HL-60 (cell line): ENCODE measurements around the gene KCNJ15.

Experiments used
- DNase-seq, 2 experiments: peaks; one replicate each; pipeline ENCODE4 v3.0.0-alpha.2; 2010 to 2020; ENCODE audit warnings: low read depth in 1 of 2, low spot score in 1 of 2
- H3K27ac ChIP-seq: fragments of 250-450 bp; sonication (Bioruptor Pico); replicated peaks from 2 replicates; pipeline ENCODE4 v1.5.1; 2020; ENCODE audit warnings: mild to moderate bottlenecking, moderate library complexity
- H3K27me3 ChIP-seq: fragments of 250-450 bp; sonication (Bioruptor Pico); 2 replicates; pipeline ENCODE4 v1.5.1; 2021; ENCODE audit warnings: mild to moderate bottlenecking, moderate library complexity; ENCODE audit not compliant: insufficient read depth, poor library complexity, severe bottlenecking
- H3K4me3 ChIP-seq: replicated peaks from 2 replicates; pipeline ENCODE4 v1.5.1; 2011; ENCODE audit warnings: mild to moderate bottlenecking, control low read depth, low read length; ENCODE audit not compliant: insufficient read depth
- GABPA ChIP-seq: IDR thresholded peaks from 2 replicates; pipeline ENCODE4 v1.6.1; 2012; ENCODE audit warnings: low read depth
- POLR2AphosphoS5 ChIP-seq: IDR thresholded peaks from 2 replicates; pipeline ENCODE4 v1.6.1; 2012; ENCODE audit warnings: low read depth
- SPI1 ChIP-seq: IDR thresholded peaks from 2 replicates; pipeline ENCODE4 v1.6.1; 2012; ENCODE audit warnings: low read depth, mild to moderate bottlenecking, borderline replicate concordance
- TF ChIP-seq, protein P1 (sequence below): IDR thresholded peaks from one replicate; pipeline ENCODE4 v1.5.1; 2011; ENCODE audit warnings: low read length, control low read depth, inconsistent platforms; ENCODE audit not compliant: insufficient read depth
- TF ChIP-seq, protein P2 (sequence below): IDR thresholded peaks from 2 replicates; pipeline ENCODE4 v1.6.1; 2012; ENCODE audit warnings: low read depth; ENCODE audit not compliant: insufficient replicate concordance

Gene KCNJ15

GRCh38 chr21:38280867-38281266 lies 24.1 kb downstream of the KCNJ15 start:
- TF ChIP-seq, protein P1, sequence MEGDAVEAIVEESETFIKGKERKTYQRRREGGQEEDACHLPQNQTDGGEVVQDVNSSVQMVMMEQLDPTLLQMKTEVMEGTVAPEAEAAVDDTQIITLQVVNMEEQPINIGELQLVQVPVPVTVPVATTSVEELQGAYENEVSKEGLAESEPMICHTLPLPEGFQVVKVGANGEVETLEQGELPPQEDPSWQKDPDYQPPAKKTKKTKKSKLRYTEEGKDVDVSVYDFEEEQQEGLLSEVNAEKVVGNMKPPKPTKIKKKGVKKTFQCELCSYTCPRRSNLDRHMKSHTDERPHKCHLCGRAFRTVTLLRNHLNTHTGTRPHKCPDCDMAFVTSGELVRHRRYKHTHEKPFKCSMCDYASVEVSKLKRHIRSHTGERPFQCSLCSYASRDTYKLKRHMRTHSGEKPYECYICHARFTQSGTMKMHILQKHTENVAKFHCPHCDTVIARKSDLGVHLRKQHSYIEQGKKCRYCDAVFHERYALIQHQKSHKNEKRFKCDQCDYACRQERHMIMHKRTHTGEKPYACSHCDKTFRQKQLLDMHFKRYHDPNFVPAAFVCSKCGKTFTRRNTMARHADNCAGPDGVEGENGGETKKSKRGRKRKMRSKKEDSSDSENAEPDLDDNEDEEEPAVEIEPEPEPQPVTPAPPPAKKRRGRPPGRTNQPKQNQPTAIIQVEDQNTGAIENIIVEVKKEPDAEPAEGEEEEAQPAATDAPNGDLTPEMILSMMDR = no peak
- TF ChIP-seq, protein P2, sequence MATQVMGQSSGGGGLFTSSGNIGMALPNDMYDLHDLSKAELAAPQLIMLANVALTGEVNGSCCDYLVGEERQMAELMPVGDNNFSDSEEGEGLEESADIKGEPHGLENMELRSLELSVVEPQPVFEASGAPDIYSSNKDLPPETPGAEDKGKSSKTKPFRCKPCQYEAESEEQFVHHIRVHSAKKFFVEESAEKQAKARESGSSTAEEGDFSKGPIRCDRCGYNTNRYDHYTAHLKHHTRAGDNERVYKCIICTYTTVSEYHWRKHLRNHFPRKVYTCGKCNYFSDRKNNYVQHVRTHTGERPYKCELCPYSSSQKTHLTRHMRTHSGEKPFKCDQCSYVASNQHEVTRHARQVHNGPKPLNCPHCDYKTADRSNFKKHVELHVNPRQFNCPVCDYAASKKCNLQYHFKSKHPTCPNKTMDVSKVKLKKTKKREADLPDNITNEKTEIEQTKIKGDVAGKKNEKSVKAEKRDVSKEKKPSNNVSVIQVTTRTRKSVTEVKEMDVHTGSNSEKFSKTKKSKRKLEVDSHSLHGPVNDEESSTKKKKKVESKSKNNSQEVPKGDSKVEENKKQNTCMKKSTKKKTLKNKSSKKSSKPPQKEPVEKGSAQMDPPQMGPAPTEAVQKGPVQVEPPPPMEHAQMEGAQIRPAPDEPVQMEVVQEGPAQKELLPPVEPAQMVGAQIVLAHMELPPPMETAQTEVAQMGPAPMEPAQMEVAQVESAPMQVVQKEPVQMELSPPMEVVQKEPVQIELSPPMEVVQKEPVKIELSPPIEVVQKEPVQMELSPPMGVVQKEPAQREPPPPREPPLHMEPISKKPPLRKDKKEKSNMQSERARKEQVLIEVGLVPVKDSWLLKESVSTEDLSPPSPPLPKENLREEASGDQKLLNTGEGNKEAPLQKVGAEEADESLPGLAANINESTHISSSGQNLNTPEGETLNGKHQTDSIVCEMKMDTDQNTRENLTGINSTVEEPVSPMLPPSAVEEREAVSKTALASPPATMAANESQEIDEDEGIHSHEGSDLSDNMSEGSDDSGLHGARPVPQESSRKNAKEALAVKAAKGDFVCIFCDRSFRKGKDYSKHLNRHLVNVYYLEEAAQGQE = no peak
- TF ChIP-seq SPI1 = no peak
- no peak for TF ChIP-seq GABPA
- TF ChIP-seq POLR2AphosphoS5 = no peak
- H3K27ac ChIP-seq = no peak overlapping the region

GRCh38 chr21:38282921-38283320 lies 26.1 kb downstream of the KCNJ15 start:
- Histone ChIP-seq H3K27ac (peak overlapping the region; percentile 48), H3K4me3 (no peak overlapping the region), H3K27me3 (no peaks in the 10 kb centered on the region)
- peak; percentile 20; the same call in 1 of the 2 replicates for TF ChIP-seq POLR2AphosphoS5
- TF ChIP-seq, protein P2 = no peak
- DNase-seq = peak; percentile 54 to 81

More at GRCh38 chr21:38280867-38281266, 24.1 kb downstream of the KCNJ15 start:
- Histone ChIP-seq H3K4me3 (no peak overlapping the region), H3K27me3 (no peaks in the 10 kb centered on the region)
- no peak for DNase-seq

GRCh38 chr21:38284216-38284615 lies 27.4 kb downstream of the KCNJ15 start:
- Histone ChIP-seq H3K27me3 (no peaks in the 10 kb centered on the region), H3K4me3 (no peak overlapping the region), H3K27ac (no peak overlapping the region)
- no peak for DNase-seq
- TF ChIP-seq GABPA = no peak
- TF ChIP-seq, protein P1 = no peak
- TF ChIP-seq, protein P2 = no peak
- TF ChIP-seq POLR2AphosphoS5 = no peak
- TF ChIP-seq SPI1 = no peak
